Measurements from ENCODE around the gene FMO3.

The FMO3 gene

GRCh38 chr1:171159148-171159547 lies 68.4 kb downstream of the FMO3 start:
- DNase-seq (ENCODE audit: low read depth), result no peak

- no peak for DNase-seq (ENCODE audit: low read depth)
Measured at GRCh38 chr1:171160211-171160610, 69.5 kb downstream of the FMO3 start.

- DNase-seq (ENCODE audit: low read depth), result no peak
Measured at GRCh38 chr1:171160639-171161354, 70.1 kb downstream of the FMO3 start.

GRCh38 chr1:171161431-171161830 lies 70.7 kb downstream of the FMO3 start:
- no peak for DNase-seq (ENCODE audit: low read depth)

GRCh38 chr1:171166361-171166760 lies 75.7 kb downstream of the FMO3 start:
- DNase-seq (ENCODE audit: low read depth), result no peak
